Measurements from ENCODE around the gene TNS4. TPM values are rescaled to one million over a fixed set of nuclear protein-coding genes. Genes with fewer than 3 reads are reported as not detected.

Gene TNS4
- total and polyA plus RNA-seq, 4 experiments from 2014 or later: 0.18 to 1.8 (median 0.29) TPM

DNA sequence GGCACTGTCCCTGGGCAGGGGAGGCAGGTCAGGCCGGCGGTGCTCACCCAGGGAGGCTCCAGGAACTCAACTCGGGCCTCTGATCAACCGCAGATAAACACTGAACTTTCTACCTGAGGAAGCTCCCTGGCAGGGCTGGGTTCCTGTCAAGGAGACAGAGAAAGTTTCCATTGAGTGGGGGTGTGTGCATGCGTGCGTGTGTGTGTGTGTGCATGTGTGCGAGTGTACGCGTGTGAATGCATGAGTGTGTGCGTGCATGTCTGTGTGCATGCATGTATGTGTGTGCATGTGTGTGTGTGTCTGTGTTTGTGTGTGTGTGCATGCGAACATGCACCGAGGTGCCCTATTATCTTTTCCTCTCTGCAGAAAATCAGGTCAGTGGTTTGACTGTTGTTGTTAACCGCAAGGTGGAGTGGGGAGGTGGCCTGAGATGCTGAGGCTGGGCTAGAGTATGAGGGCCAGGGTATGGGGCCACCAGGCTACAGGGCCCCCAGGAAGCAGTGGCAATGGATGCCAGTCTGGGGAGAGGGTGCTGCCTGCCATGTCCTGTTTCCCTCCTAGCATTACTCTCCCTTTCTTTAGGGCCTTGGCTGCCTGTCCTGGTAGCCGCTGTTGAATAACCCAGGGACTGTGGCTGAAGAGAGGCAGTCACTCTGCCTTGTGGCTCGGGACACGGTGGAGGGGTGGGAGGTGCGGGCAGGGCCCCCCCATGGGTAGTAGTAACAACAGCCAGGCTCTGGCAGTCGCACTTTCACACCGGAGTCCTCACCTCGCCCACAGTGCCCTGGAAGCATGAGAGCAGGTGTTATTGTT lies 39.8 kb upstream of the TNS4 start:
- peaks cover 91% of the 10 kb centered on the region for H3K4me1 ChIP-seq (ENCODE audit: insufficient read depth, low read length)
- Mint-ChIP-seq H3K36me3 (peaks cover 0 to 7% of the 10 kb centered on the region in 2 donors), H3K9me3 (peaks cover 0 to 3% (median 0%) of the 10 kb centered on the region in 8 donors), H3K4me1 (peaks cover 55 to 91% (median 75%) of the 10 kb centered on the region in 4 donors), H3K27ac (peak overlapping the region; percentile 94 to 100 (median 99)), H3K4me3 (peak overlapping the region; percentile 75 to 94 (median 88)), H3K27me3 (peaks cover 0 to 4% of the 10 kb centered on the region in 2 donors)
- H3K27ac ChIP-seq (ENCODE audit: low read depth, low read length): peak overlapping the region; percentile 69
- no peaks in the 10 kb centered on the region for H3K9me3 ChIP-seq (ENCODE audit: control insufficient read depth in 1 of 2, low read length in 2 of 2)
- ChIA-PET POLR2A (ENCODE audit: partially characterized antibody) (interaction anchor here (0.6 to 28.0 kb wide), 28 partner anchors 8 to 219 kb away, joined by 3 to 1088 read pairs (median 6); partner anchors contain the start of genes CCR7, IGFBP4, SMARCE1 and TOP2A), CTCF (ENCODE audit: partially characterized antibody) (interaction anchor here (0.7 to 19.9 kb wide), 6 partner anchors 7 to 224 kb away, joined by 3 to 512 read pairs (median 11); partner anchors contain the start of gene CCR7)
- H3K36me3 ChIP-seq (ENCODE audit: insufficient read depth, low read length): no peaks in the 10 kb centered on the region
- DNase-seq: peak; percentile 83 to 96 (median 88)
- H3K27me3 ChIP-seq (ENCODE audit: insufficient read depth, low read length): no peaks in the 10 kb centered on the region
- intact Hi-C loops (cut with micrococcal nuclease): loop anchor here (1.0 to 2.0 kb wide), 3 partner anchors 8 to 60 kb away; no protein-coding TSS in a partner anchor
- peak overlapping the region; percentile 25 to 43 for H3K4me3 ChIP-seq (ENCODE audit: low read length in 2 of 2)

- no peaks in the 10 kb centered on the region for H3K27me3 ChIP-seq (ENCODE audit: insufficient read depth, low read length)
- Mint-ChIP-seq H3K4me1 (peaks cover 55 to 91% (median 76%) of the 10 kb centered on the region in 4 donors), H3K27ac (peak overlapping the region; percentile 94 to 100 (median 99)), H3K27me3 (peaks cover 0 to 4% of the 10 kb centered on the region in 2 donors), H3K4me3 (peak overlapping the region; percentile 75 to 94 (median 88)), H3K36me3 (peaks cover 0 to 7% of the 10 kb centered on the region in 2 donors), H3K9me3 (peaks cover 0 to 4% (median 0%) of the 10 kb centered on the region in 8 donors)
- H3K4me3 ChIP-seq (ENCODE audit: low read length in 2 of 2): peak overlapping the region; percentile 25 to 43
- H3K9me3 ChIP-seq (ENCODE audit: control insufficient read depth in 1 of 2, low read length in 2 of 2): no peaks in the 10 kb centered on the region
- peak overlapping the region; percentile 69 for H3K27ac ChIP-seq (ENCODE audit: low read depth, low read length)
- no peaks in the 10 kb centered on the region for H3K36me3 ChIP-seq (ENCODE audit: insufficient read depth, low read length)
- CTCF ChIA-PET (ENCODE audit: partially characterized antibody): interaction anchor here (0.7 to 19.9 kb wide), 9 partner anchors 8 to 123 kb away, joined by 3 to 512 read pairs (median 7); partner anchors contain the start of genes CCR7, IGFBP4 and TOP2A
- peak; percentile 60 to 81 (median 61) for DNase-seq
- POLR2A ChIA-PET (ENCODE audit: partially characterized antibody): interaction anchor here (0.6 to 28.0 kb wide), 28 partner anchors 7 to 322 kb away, joined by 3 to 1088 read pairs (median 6); partner anchors contain the start of genes CCR7, IGFBP4, SMARCE1 and TOP2A
- H3K4me1 ChIP-seq (ENCODE audit: insufficient read depth, low read length): peaks cover 88% of the 10 kb centered on the region
- intact Hi-C loops (cut with micrococcal nuclease): loop anchor here (2.0 kb wide), 2 partner anchors 20 to 60 kb away; no protein-coding TSS in a partner anchor
These were observed 39.0 kb upstream of the TNS4 start for GRCh38 chr17:40540448-40540847.

- Histone ChIP-seq H3K9me3 (ENCODE audit: control insufficient read depth in 1 of 2, low read length in 2 of 2) (no peaks in the 10 kb centered on the region), H3K4me1 (ENCODE audit: insufficient read depth, low read length) (peaks cover 85% of the 10 kb centered on the region), H3K36me3 (ENCODE audit: insufficient read depth, low read length) (no peaks in the 10 kb centered on the region), H3K4me3 (ENCODE audit: low read length in 2 of 2) (no peak overlapping the region), H3K27me3 (ENCODE audit: insufficient read depth, low read length) (no peaks in the 10 kb centered on the region), H3K27ac (ENCODE audit: low read depth, low read length) (peak overlapping the region; percentile 69)
- ChIA-PET POLR2A (ENCODE audit: partially characterized antibody) (interaction anchor here (1.1 to 28.0 kb wide), 21 partner anchors 6 to 321 kb away, joined by 3 to 1088 read pairs (median 10); partner anchors contain the start of genes CCR7, IGFBP4, SMARCE1 and TOP2A), CTCF (ENCODE audit: partially characterized antibody) (interaction anchor here (0.7 to 19.9 kb wide), 12 partner anchors 8 to 122 kb away, joined by 3 to 512 read pairs (median 6); partner anchors contain the start of genes CCR7, IGFBP4 and TOP2A)
- intact Hi-C loops (cut with micrococcal nuclease): loop anchor here (2.0 to 10.0 kb wide), 3 partner anchors 21 to 335 kb away; no protein-coding TSS in a partner anchor
- Mint-ChIP-seq H3K27me3 (peaks cover 0 to 4% of the 10 kb centered on the region in 2 donors), H3K36me3 (peaks cover 0 to 7% of the 10 kb centered on the region in 2 donors), H3K4me3 (peak overlapping the region; percentile 75 to 94 (median 88)), H3K27ac (peak overlapping the region; percentile 94 to 100 (median 99)), H3K4me1 (peaks cover 55 to 91% (median 76%) of the 10 kb centered on the region in 4 donors), H3K9me3 (peaks cover 0 to 4% (median 0%) of the 10 kb centered on the region in 8 donors)
- DNase-seq: no peak
These were observed 38.4 kb upstream of the TNS4 start for GRCh38 chr17:40539711-40540411.

- H3K27me3 Mint-ChIP-seq: peaks cover 0 to 4% of the 10 kb centered on the region in 2 donors
- H3K27ac ChIP-seq (ENCODE audit: low read depth, low read length): no peak overlapping the region
- peaks cover 57 to 96% (median 78%) of the 10 kb centered on the region in 4 donors for H3K4me1 Mint-ChIP-seq
- ChIA-PET POLR2A (ENCODE audit: partially characterized antibody) (interaction anchor here (0.6 to 28.0 kb wide), 15 partner anchors 5 to 320 kb away, joined by 3 to 1088 read pairs (median 13); partner anchors contain the start of genes CCR7, IGFBP4 and WIPF2), CTCF (ENCODE audit: partially characterized antibody) (interaction anchor here (0.9 to 19.9 kb wide), 10 partner anchors 7 to 121 kb away, joined by 3 to 512 read pairs (median 7); partner anchors contain the start of genes CCR7, IGFBP4 and TOP2A)
- peaks cover 0 to 4% (median 0%) of the 10 kb centered on the region in 8 donors for H3K9me3 Mint-ChIP-seq
- DNase-seq: no peak
- intact Hi-C loops (cut with micrococcal nuclease): loop anchor here (10.0 kb wide), 1 partner anchor 334 kb away; no protein-coding TSS in a partner anchor
- H3K36me3 ChIP-seq (ENCODE audit: insufficient read depth, low read length): no peaks in the 10 kb centered on the region
- peaks cover 91% of the 10 kb centered on the region for H3K4me1 ChIP-seq (ENCODE audit: insufficient read depth, low read length)
- peaks cover 0 to 7% of the 10 kb centered on the region in 2 donors for H3K36me3 Mint-ChIP-seq
- no peaks in the 10 kb centered on the region for H3K27me3 ChIP-seq (ENCODE audit: insufficient read depth, low read length)
- H3K4me3 ChIP-seq (ENCODE audit: low read length in 2 of 2): no peak overlapping the region
- H3K9me3 ChIP-seq (ENCODE audit: control insufficient read depth in 1 of 2, low read length in 2 of 2): no peaks in the 10 kb centered on the region
- peak overlapping the region in 6 of 7 donors; percentile 43 to 100 (median 84) for H3K27ac Mint-ChIP-seq
- H3K4me3 Mint-ChIP-seq: peak overlapping the region in 4 of 8 donors; percentile 13 to 94 (median 56)
These were observed 37.7 kb upstream of the TNS4 start for GRCh38 chr17:40538936-40539705.

DNA sequence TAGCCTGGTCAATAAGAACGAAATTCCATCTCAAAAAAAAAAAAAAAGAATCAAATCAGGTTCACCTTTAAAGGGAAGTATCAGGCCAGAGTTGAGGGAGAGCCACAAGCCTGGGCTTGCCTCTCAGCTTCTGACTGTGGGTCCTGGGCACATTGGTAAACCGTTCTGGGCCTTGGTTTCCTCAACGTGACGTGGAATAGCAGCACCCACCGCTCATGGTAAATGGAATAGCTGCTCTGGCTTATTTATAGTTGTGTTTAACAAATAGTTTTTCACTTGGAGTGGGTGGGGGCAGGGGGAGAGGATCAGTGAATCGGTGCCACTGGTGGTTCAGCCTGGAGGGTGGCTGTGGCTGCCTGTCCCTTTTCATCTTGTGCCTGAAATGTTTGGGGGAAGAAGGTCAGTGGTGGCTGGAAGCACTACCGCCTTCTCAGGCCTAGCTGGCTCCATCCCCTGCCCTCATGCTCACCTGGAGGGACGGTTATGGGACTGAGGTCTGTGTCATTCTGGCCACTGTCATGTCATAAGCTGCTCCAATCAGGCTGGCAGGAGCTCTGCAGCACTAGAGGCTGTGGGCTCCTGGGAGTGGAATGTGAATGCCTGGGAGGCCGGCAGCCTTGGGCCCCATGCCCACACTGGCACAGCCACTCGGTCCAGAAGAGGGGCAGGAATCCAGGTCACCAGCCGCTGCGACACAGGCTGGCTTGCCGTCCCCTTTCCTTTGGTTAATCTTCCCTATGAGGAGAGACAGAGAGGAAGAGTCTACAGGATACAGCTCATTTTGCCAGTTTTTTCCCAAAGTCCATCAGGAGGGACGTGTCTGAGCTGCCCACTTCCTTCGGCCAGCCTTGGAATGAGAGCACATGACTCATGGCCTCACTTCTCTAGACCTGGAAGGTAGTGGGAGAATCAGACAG lies 36.9 kb upstream of the TNS4 start:
- H3K27ac ChIP-seq (ENCODE audit: low read depth, low read length): no peak overlapping the region
- peaks cover 0 to 6% of the 10 kb centered on the region in 2 donors for H3K27me3 Mint-ChIP-seq
- peaks cover 0 to 10% of the 10 kb centered on the region in 2 donors for H3K36me3 Mint-ChIP-seq

More for the DNA sequence above, 36.9 kb upstream of the TNS4 start:
- H3K4me1 Mint-ChIP-seq: peaks cover 64 to 97% (median 83%) of the 10 kb centered on the region in 4 donors
- peaks cover 90% of the 10 kb centered on the region for H3K4me1 ChIP-seq (ENCODE audit: insufficient read depth, low read length)
- peak overlapping the region in 2 of 8 donors; percentile 9 to 52 for H3K4me3 Mint-ChIP-seq
- no peak for DNase-seq
- H3K9me3 ChIP-seq (ENCODE audit: control insufficient read depth in 1 of 2, low read length in 2 of 2): no peaks in the 10 kb centered on the region
- no peaks in the 10 kb centered on the region for H3K27me3 ChIP-seq (ENCODE audit: insufficient read depth, low read length)
- peak overlapping the region; percentile 38 to 99 (median 79) for H3K27ac Mint-ChIP-seq
- no peak overlapping the region for H3K4me3 ChIP-seq (ENCODE audit: low read length in 2 of 2)
- H3K9me3 Mint-ChIP-seq: peaks cover 0 to 7% (median 2%) of the 10 kb centered on the region in 8 donors
- CTCF ChIA-PET (ENCODE audit: partially characterized antibody): interaction anchor here (1.1 to 19.9 kb wide), 9 partner anchors 18 to 120 kb away, joined by 3 to 512 read pairs (median 7); partner anchors contain the start of genes CCR7, IGFBP4 and TOP2A
- intact Hi-C loops (cut with micrococcal nuclease): loop anchor here (10.0 kb wide), 1 partner anchor 333 kb away; no protein-coding TSS in a partner anchor
- POLR2A ChIA-PET (ENCODE audit: partially characterized antibody): interaction anchor here (0.6 to 24.9 kb wide), 6 partner anchors 15 to 319 kb away, joined by 3 to 1088 read pairs (median 4); partner anchors contain the start of genes CCR7 and WIPF2
- H3K36me3 ChIP-seq (ENCODE audit: insufficient read depth, low read length): no peaks in the 10 kb centered on the region
